ENCODE results near the gene CD74.

The CD74 gene

GRCh38 chr5:150355791-150356190 lies 56.9 kb downstream of the CD74 start:
- no peak overlapping the region for H3K4me3 ChIP-seq (IDR thresholded peaks at IDR 0.05; ENCODE audit: insufficient read depth, low read depth, low read length)
- H3K79me2 ChIP-seq (ENCODE audit: insufficient read depth, low read depth) = peaks cover 29% of the 10 kb centered on the region
- H2AFZ ChIP-seq (ENCODE audit: low read depth) = no peak overlapping the region
- no peak overlapping the region for H3K9ac ChIP-seq
- H3K4me2 ChIP-seq = no peak overlapping the region
- H3K27ac ChIP-seq = no peak overlapping the region
- no peaks in the 10 kb centered on the region for H3K36me3 ChIP-seq (ENCODE audit: insufficient read depth)
- TF ChIP-seq, protein P1, sequence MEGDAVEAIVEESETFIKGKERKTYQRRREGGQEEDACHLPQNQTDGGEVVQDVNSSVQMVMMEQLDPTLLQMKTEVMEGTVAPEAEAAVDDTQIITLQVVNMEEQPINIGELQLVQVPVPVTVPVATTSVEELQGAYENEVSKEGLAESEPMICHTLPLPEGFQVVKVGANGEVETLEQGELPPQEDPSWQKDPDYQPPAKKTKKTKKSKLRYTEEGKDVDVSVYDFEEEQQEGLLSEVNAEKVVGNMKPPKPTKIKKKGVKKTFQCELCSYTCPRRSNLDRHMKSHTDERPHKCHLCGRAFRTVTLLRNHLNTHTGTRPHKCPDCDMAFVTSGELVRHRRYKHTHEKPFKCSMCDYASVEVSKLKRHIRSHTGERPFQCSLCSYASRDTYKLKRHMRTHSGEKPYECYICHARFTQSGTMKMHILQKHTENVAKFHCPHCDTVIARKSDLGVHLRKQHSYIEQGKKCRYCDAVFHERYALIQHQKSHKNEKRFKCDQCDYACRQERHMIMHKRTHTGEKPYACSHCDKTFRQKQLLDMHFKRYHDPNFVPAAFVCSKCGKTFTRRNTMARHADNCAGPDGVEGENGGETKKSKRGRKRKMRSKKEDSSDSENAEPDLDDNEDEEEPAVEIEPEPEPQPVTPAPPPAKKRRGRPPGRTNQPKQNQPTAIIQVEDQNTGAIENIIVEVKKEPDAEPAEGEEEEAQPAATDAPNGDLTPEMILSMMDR (conservative IDR thresholded peaks at IDR 0.05; ENCODE audit: low read depth, low read length) = no peak
- H3K27me3 ChIP-seq (ENCODE audit: insufficient read depth, low read depth) = no peaks in the 10 kb centered on the region
- H3K4me1 ChIP-seq (ENCODE audit: low read depth, poor library complexity, severe bottlenecking) = peaks cover 10% of the 10 kb centered on the region
- no peaks in the 10 kb centered on the region for H4K20me1 ChIP-seq (ENCODE audit: insufficient read depth)

DNA sequence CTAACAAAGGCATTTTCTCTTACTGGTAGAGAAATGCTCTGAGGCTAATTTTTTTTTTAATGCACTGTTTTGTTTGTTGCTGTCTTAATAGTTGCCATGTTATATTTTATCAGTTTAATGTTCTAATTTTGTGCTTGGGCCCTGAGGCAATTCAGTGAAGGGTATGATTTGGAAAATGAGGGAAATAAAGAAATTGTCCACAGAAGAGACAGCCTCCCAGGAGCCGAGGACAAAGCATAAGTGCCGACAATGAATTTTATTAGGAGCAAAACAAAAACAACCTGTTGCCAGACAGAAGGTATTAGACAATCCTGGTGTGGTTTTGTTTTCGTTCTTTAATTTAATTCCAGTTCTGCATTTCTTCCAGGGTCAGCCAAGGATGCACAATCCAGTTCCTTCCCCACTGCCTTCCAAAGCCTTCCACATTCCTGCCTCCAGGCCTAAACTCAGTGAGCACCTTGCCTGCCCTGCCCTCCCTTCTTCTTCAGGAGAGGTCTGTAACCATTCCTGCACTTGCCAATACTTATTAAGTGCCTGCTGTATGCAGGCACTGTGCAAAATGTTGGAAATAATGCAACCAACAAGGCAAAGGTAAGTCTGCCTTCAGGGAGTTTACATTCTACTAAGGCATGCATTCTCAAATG lies 59.6 kb downstream of the CD74 start:
- peaks cover 6% of the 10 kb centered on the region for H3K79me2 ChIP-seq (ENCODE audit: insufficient read depth, low read depth)
- TF ChIP-seq, protein P1 (conservative IDR thresholded peaks at IDR 0.05; ENCODE audit: low read depth, low read length) = no peak
- no peak overlapping the region for H3K4me3 ChIP-seq (IDR thresholded peaks at IDR 0.05; ENCODE audit: insufficient read depth, low read depth, low read length)
- no peaks in the 10 kb centered on the region for H3K36me3 ChIP-seq (ENCODE audit: insufficient read depth)
- H4K20me1 ChIP-seq (ENCODE audit: insufficient read depth) = no peaks in the 10 kb centered on the region
- no peak overlapping the region for H2AFZ ChIP-seq (ENCODE audit: low read depth)
- H3K9ac ChIP-seq = no peak overlapping the region
- H3K27me3 ChIP-seq (ENCODE audit: insufficient read depth, low read depth) = no peaks in the 10 kb centered on the region
- H3K27ac ChIP-seq = no peak overlapping the region
- peaks cover 21% of the 10 kb centered on the region for H3K4me1 ChIP-seq (ENCODE audit: low read depth, poor library complexity, severe bottlenecking)
- H3K4me2 ChIP-seq = no peak overlapping the region

DNA sequence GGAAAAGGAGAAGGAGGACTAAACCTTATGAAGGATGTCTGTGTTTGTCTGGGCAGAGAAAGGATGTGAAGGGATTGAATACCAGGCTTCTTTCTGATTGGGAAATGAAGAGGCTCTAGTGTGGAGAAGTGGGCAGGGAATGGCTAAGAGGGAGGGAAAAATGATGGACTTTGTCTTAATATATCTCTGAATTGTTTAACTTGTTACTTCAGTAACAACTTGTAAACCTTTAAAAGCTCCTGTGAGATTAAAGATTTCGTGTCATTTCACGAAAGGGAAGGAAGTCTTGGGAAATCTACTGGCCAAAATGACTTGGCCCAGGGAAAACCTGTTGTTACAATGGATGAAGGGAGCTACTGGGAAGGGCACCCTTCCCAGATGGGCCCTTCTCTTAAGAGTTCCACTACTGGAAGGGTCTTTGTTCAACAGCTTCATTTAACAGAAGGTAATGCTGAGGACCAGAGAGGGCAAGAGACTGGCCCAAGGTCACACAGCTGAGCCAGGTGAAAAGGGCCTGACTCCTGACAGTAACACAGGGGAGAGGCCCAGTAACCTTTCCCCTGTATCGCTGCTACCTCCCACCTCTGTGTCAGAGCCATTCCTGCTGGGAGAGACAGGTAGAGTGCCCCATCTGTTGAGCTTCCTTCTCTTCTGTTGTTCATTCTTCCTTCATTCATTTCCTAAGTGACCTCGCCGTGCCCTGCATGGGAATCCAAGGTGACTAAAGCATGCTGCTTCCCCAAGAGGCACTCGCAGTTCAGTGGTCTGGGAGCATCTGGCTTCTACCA lies 60.3 kb downstream of the CD74 start:
- Histone ChIP-seq H2AFZ (ENCODE audit: low read depth) (no peak overlapping the region), H3K4me3 (IDR thresholded peaks at IDR 0.05; ENCODE audit: insufficient read depth, low read depth, low read length) (no peak overlapping the region), H3K27ac (no peak overlapping the region), H3K36me3 (ENCODE audit: insufficient read depth) (no peaks in the 10 kb centered on the region), H3K4me2 (no peak overlapping the region), H3K9ac (no peak overlapping the region), H3K27me3 (ENCODE audit: insufficient read depth, low read depth) (no peaks in the 10 kb centered on the region), H3K79me2 (ENCODE audit: insufficient read depth, low read depth) (no peaks in the 10 kb centered on the region), H3K4me1 (ENCODE audit: low read depth, poor library complexity, severe bottlenecking) (peaks cover 21% of the 10 kb centered on the region), H4K20me1 (ENCODE audit: insufficient read depth) (no peaks in the 10 kb centered on the region)
- TF ChIP-seq, protein P1 (conservative IDR thresholded peaks at IDR 0.05; ENCODE audit: low read depth, low read length) = no peak

Data from KMS-11 (cell line).